HCT116 (cell line): ENCODE measurements around the gene DOCK10.

Source experiments
- CEBPB ChIP-seq: IDR thresholded peaks from 2 replicates; pipeline ENCODE4 v1.6.1; 2012; ENCODE audit warnings: low read depth
- EGR1 ChIP-seq: IDR thresholded peaks from 2 replicates; pipeline ENCODE4 v1.6.1; 2012; ENCODE audit warnings: low read depth
- EZH2 ChIP-seq: fragments of 200-600 bp; sonication (generic); IDR thresholded peaks from 2 replicates; pipeline ENCODE4 v1.6.1; 2017; ENCODE audit warnings: antibody characterized with exemption, mixed run types
- MAX ChIP-seq: IDR thresholded peaks from 2 replicates; pipeline ENCODE4 v1.6.1; 2012
- POLR2A ChIP-seq: IDR thresholded peaks from 2 replicates; pipeline ENCODE4 v1.7.0; 2011; ENCODE audit warnings: borderline replicate concordance; ENCODE audit not compliant: insufficient read depth, insufficient read length; ENCODE audit errors: extremely low read depth
- POLR2AphosphoS5 ChIP-seq: IDR thresholded peaks from 2 replicates; pipeline ENCODE4 v1.6.1; 2011; ENCODE audit warnings: mild to moderate bottlenecking, low read depth, low read length, moderate library complexity
- RAD21 ChIP-seq: IDR thresholded peaks from 2 replicates; pipeline ENCODE4 v1.6.1; 2012; ENCODE audit warnings: low read depth, mild to moderate bottlenecking
- SIN3A ChIP-seq: IDR thresholded peaks from 2 replicates; pipeline ENCODE4 v1.6.1; 2012; ENCODE audit warnings: low read depth
- SP1 ChIP-seq: IDR thresholded peaks from 2 replicates; pipeline ENCODE4 v1.6.1; 2012; ENCODE audit warnings: low read depth
- SRF ChIP-seq: IDR thresholded peaks from 2 replicates; pipeline ENCODE4 v1.6.1; 2012; ENCODE audit warnings: low read depth
- YY1 ChIP-seq: IDR thresholded peaks from 2 replicates; pipeline ENCODE4 v1.6.1; 2011; ENCODE audit warnings: low read length, low read depth, moderate library complexity, mild to moderate bottlenecking; ENCODE audit not compliant: insufficient replicate concordance; ENCODE audit errors: extremely low read depth
- ZNF274 ChIP-seq: fragments of 200-500 bp; sonication (Bioruptor generic); IDR thresholded peaks from 2 replicates; pipeline ENCODE4 v1.6.1; 2014; ENCODE audit warnings: mild to moderate bottlenecking, low read depth, low read length, inconsistent platforms
- TF ChIP-seq, protein P1 (sequence below), 3 experiments: fragments of 200-600 bp in 1 of 3; sonication (generic) in 1 of 3; IDR thresholded peaks in 2 of 3; conservative IDR thresholded peaks in 1 of 3; 2 replicates each; pipeline ENCODE4 v1.5.1; 2012 to 2017; ENCODE audit warnings: low read depth in 2 of 3, low read length in 2 of 3, antibody characterized with exemption in 1 of 3, borderline replicate concordance in 1 of 3, control low read depth in 1 of 3, mild to moderate bottlenecking in 1 of 3, mixed read lengths in 1 of 3, mixed run types in 1 of 3, moderate library complexity in 1 of 3; ENCODE audit not compliant: insufficient read depth in 1 of 3
- TF ChIP-seq, protein P2 (sequence below): IDR thresholded peaks from 2 replicates; pipeline ENCODE4 v1.6.1; 2012

GRCh38 chr2:224881846-224882245, 160.4 kb downstream of the DOCK10 start:
- TF ChIP-seq ZNF274 = no peak
- TF ChIP-seq, protein P1, sequence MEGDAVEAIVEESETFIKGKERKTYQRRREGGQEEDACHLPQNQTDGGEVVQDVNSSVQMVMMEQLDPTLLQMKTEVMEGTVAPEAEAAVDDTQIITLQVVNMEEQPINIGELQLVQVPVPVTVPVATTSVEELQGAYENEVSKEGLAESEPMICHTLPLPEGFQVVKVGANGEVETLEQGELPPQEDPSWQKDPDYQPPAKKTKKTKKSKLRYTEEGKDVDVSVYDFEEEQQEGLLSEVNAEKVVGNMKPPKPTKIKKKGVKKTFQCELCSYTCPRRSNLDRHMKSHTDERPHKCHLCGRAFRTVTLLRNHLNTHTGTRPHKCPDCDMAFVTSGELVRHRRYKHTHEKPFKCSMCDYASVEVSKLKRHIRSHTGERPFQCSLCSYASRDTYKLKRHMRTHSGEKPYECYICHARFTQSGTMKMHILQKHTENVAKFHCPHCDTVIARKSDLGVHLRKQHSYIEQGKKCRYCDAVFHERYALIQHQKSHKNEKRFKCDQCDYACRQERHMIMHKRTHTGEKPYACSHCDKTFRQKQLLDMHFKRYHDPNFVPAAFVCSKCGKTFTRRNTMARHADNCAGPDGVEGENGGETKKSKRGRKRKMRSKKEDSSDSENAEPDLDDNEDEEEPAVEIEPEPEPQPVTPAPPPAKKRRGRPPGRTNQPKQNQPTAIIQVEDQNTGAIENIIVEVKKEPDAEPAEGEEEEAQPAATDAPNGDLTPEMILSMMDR (IDR thresholded peaks at IDR 0.05 in 2 of 3, conservative IDR thresholded peaks at IDR 0.05 in 1 of 3; ENCODE audit: borderline replicate concordance in 1 of 3, insufficient read depth in 1 of 3, low read depth in 2 of 3, low read length in 2 of 3) = no peak
- TF ChIP-seq, protein P2, sequence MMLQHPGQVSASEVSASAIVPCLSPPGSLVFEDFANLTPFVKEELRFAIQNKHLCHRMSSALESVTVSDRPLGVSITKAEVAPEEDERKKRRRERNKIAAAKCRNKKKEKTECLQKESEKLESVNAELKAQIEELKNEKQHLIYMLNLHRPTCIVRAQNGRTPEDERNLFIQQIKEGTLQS = no peak
- TF ChIP-seq POLR2AphosphoS5 = no peak
- no peak for TF ChIP-seq POLR2A
- TF ChIP-seq EZH2 = no peak
- TF ChIP-seq YY1 = no peak
- no peak for TF ChIP-seq SP1
- no peak for TF ChIP-seq SRF
- TF ChIP-seq RAD21 = no peak
- TF ChIP-seq CEBPB = no peak
- TF ChIP-seq EGR1 = no peak
- no peak for TF ChIP-seq MAX
- no peak for TF ChIP-seq SIN3A
